ENCODE measurements around the gene SLC6A6.

Gene SLC6A6

DNA sequence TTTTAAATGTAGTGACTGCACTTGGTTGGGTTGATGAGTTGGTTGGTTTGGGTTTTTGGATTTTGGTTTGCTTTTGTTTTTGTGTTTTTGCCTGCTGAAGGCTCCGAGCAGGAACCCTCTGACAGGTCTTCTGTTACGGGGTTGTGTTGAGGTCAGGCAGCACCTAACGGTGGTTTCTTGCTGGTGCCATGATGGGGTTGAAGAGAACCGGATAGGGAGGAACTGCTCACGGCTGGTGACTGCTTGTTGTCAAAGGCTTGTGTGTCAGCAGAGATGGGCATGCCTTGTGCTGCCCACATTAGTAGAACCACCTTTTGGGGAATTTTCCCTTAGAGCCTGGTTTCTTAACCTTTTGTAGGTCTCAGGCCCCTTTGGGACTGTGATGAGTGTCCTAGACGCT is 42.0 kb downstream of the SLC6A6 start:
- H3K79me2 ChIP-seq (ENCODE audit: insufficient read depth, low read length), result peaks cover 13% of the 10 kb centered on the region; the same call in 1 of the 2 replicates
- no peak overlapping the region for H3K4me2 ChIP-seq (ENCODE audit: insufficient read depth, low read length)
- H3K9me3 ChIP-seq (ENCODE audit: insufficient read depth, low read length, severe bottlenecking), result no peaks in the 10 kb centered on the region
- H3K27me3 ChIP-seq (ENCODE audit: insufficient read depth, low read length, poor library complexity), result no peaks in the 10 kb centered on the region
- H2AFZ ChIP-seq (ENCODE audit: low read depth, low read length), result no peak overlapping the region
- H3K4me1 ChIP-seq (ENCODE audit: insufficient read depth, low read length), result no peaks in the 10 kb centered on the region
- H3K27ac ChIP-seq (ENCODE audit: low read length), result no peak overlapping the region
- peaks cover 17% of the 10 kb centered on the region for H4K20me1 ChIP-seq (ENCODE audit: insufficient read depth, low read length)
- peaks cover 51% of the 10 kb centered on the region for H3K36me3 ChIP-seq (ENCODE audit: insufficient read depth, low read length)
- no peak for TF ChIP-seq EZH2 (IDR thresholded peaks at IDR 0.05; ENCODE audit: borderline replicate concordance, low read depth, low read length, severe bottlenecking)
- TF ChIP-seq, protein P1, sequence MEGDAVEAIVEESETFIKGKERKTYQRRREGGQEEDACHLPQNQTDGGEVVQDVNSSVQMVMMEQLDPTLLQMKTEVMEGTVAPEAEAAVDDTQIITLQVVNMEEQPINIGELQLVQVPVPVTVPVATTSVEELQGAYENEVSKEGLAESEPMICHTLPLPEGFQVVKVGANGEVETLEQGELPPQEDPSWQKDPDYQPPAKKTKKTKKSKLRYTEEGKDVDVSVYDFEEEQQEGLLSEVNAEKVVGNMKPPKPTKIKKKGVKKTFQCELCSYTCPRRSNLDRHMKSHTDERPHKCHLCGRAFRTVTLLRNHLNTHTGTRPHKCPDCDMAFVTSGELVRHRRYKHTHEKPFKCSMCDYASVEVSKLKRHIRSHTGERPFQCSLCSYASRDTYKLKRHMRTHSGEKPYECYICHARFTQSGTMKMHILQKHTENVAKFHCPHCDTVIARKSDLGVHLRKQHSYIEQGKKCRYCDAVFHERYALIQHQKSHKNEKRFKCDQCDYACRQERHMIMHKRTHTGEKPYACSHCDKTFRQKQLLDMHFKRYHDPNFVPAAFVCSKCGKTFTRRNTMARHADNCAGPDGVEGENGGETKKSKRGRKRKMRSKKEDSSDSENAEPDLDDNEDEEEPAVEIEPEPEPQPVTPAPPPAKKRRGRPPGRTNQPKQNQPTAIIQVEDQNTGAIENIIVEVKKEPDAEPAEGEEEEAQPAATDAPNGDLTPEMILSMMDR (IDR thresholded peaks at IDR 0.05; ENCODE audit: borderline replicate concordance, extremely low read depth, low read length, poor library complexity, severe bottlenecking), result no peak
- H3K9ac ChIP-seq (ENCODE audit: low read depth, low read length), result no peak overlapping the region
- DNase-seq (no peak), ATAC-seq (ENCODE audit: insufficient read depth, low read depth) (no peak)
- no peak overlapping the region for H3K4me3 ChIP-seq (ENCODE audit: low read depth in 1 of 2, low read length in 2 of 2)

DNA sequence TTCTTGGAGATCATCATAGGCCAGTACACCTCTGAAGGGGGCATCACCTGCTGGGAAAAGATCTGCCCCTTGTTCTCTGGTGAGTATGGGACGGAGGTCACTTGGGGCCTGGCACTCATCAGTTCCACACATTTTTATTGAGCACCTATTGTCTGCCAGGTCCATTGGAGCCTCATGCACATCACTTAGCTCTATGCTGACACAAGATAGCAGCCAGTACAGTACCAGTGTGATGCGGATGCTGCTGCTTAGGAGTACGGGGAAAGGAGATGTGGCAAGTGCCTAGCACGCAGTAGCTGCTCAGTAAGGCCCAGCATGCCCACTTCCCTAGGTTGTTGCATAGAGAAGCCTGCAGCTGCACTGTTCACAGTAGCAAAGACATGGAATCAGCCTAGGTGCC is 43.4 kb downstream of the SLC6A6 start:
- Histone ChIP-seq H4K20me1 (ENCODE audit: insufficient read depth, low read length) (peaks cover 8% of the 10 kb centered on the region), H3K4me3 (ENCODE audit: low read depth in 1 of 2, low read length in 2 of 2) (no peak overlapping the region), H3K4me1 (ENCODE audit: insufficient read depth, low read length) (no peaks in the 10 kb centered on the region), H3K9me3 (ENCODE audit: insufficient read depth, low read length, severe bottlenecking) (no peaks in the 10 kb centered on the region), H3K4me2 (ENCODE audit: insufficient read depth, low read length) (no peak overlapping the region), H2AFZ (ENCODE audit: low read depth, low read length) (no peak overlapping the region), H3K9ac (ENCODE audit: low read depth, low read length) (no peak overlapping the region), H3K36me3 (ENCODE audit: insufficient read depth, low read length) (peaks cover 62% of the 10 kb centered on the region), H3K27me3 (ENCODE audit: insufficient read depth, low read length, poor library complexity) (no peaks in the 10 kb centered on the region), H3K79me2 (ENCODE audit: insufficient read depth, low read length) (peaks cover 3% of the 10 kb centered on the region; the same call in 1 of the 2 replicates), H3K27ac (ENCODE audit: low read length) (no peak overlapping the region)
- DNase-seq (no peak), ATAC-seq (ENCODE audit: insufficient read depth, low read depth) (no peak)
- TF ChIP-seq EZH2 (IDR thresholded peaks at IDR 0.05; ENCODE audit: borderline replicate concordance, low read depth, low read length, severe bottlenecking), result no peak
- TF ChIP-seq, protein P1 (IDR thresholded peaks at IDR 0.05; ENCODE audit: borderline replicate concordance, extremely low read depth, low read length, poor library complexity, severe bottlenecking), result no peak

DNA sequence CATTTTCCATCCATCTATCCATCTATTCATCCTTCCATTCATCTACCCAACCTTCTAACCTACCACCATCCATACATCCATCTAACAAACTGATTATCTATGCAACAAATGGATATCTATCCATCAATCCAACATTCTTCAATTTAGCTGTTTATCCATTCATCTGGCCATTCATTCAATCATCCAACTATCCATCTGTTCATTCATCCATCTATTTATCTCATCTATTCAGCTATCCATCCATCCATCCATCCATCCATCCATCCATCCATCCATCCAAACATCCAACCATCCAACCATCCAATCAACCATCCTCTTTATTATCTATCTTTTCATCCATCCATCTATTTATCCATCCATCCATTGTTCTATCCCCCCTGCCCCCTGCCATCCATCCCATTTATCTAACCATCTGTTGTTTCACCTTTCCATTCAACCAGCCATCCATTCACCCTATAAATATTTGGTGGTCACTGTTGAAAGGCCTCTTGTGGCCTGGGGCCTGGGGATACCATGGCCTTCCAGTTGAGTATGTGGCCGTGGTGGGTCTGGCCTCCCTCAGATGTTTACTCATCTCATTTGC is 44.7 kb downstream of the SLC6A6 start:
- H3K9me3 ChIP-seq (ENCODE audit: insufficient read depth, low read length, severe bottlenecking), result no peaks in the 10 kb centered on the region
- no peaks in the 10 kb centered on the region; the same call in 1 of the 2 replicates for H3K79me2 ChIP-seq (ENCODE audit: insufficient read depth, low read length)
- peaks cover 73% of the 10 kb centered on the region for H3K36me3 ChIP-seq (ENCODE audit: insufficient read depth, low read length)
- no peaks in the 10 kb centered on the region for H4K20me1 ChIP-seq (ENCODE audit: insufficient read depth, low read length)
- no peaks in the 10 kb centered on the region for H3K4me1 ChIP-seq (ENCODE audit: insufficient read depth, low read length)
- no peak overlapping the region for H2AFZ ChIP-seq (ENCODE audit: low read depth, low read length)
- DNase-seq (no peak), ATAC-seq (ENCODE audit: insufficient read depth, low read depth) (no peak)
- no peak overlapping the region for H3K4me2 ChIP-seq (ENCODE audit: insufficient read depth, low read length)
- H3K4me3 ChIP-seq (ENCODE audit: low read depth in 1 of 2, low read length in 2 of 2), result no peak overlapping the region
- H3K9ac ChIP-seq (ENCODE audit: low read depth, low read length), result no peak overlapping the region
- H3K27me3 ChIP-seq (ENCODE audit: insufficient read depth, low read length, poor library complexity), result no peaks in the 10 kb centered on the region
- no peak overlapping the region for H3K27ac ChIP-seq (ENCODE audit: low read length)
- TF ChIP-seq, protein P1 (IDR thresholded peaks at IDR 0.05; ENCODE audit: borderline replicate concordance, extremely low read depth, low read length, poor library complexity, severe bottlenecking), result no peak
- no peak for TF ChIP-seq EZH2 (IDR thresholded peaks at IDR 0.05; ENCODE audit: borderline replicate concordance, low read depth, low read length, severe bottlenecking)
